Measurements from ENCODE around the gene RGS9.

GRCh38 chr17:65218261-65218660, 81.1 kb downstream of the RGS9 start:
- TF ChIP-seq, protein P1, sequence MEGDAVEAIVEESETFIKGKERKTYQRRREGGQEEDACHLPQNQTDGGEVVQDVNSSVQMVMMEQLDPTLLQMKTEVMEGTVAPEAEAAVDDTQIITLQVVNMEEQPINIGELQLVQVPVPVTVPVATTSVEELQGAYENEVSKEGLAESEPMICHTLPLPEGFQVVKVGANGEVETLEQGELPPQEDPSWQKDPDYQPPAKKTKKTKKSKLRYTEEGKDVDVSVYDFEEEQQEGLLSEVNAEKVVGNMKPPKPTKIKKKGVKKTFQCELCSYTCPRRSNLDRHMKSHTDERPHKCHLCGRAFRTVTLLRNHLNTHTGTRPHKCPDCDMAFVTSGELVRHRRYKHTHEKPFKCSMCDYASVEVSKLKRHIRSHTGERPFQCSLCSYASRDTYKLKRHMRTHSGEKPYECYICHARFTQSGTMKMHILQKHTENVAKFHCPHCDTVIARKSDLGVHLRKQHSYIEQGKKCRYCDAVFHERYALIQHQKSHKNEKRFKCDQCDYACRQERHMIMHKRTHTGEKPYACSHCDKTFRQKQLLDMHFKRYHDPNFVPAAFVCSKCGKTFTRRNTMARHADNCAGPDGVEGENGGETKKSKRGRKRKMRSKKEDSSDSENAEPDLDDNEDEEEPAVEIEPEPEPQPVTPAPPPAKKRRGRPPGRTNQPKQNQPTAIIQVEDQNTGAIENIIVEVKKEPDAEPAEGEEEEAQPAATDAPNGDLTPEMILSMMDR (conservative IDR thresholded peaks at IDR 0.05 in 1 of 2, IDR thresholded peaks at IDR 0.05 in 1 of 2; ENCODE audit: low read depth in 1 of 2, low read length in 2 of 2), result no peak
- no peak for TF ChIP-seq EZH2 (IDR thresholded peaks at IDR 0.05; ENCODE audit: low read length, missing control alignments)

Measured in fibroblast of lung (primary cell).